MM.1S (cell line): ENCODE results near the gene PHACTR1.

ENCODE experiments used
- DNase-seq: peaks from one replicate; pipeline ENCODE4 v3.0.0-alpha.2; 2015
- H2AFZ ChIP-seq: fragments of 300-600 bp; sonication (generic); 2 replicates; pipeline ENCODE4 v1.6.0; 2016; ENCODE audit warnings: antibody characterized with exemption, low read length
- H3F3A ChIP-seq: fragments of 300-600 bp; sonication (generic); 2 replicates; pipeline ENCODE4 v1.6.1; 2016; ENCODE audit warnings: mild to moderate bottlenecking, antibody characterized with exemption, low read length, moderate library complexity, mixed read lengths; ENCODE audit not compliant: insufficient read depth
- H3K27ac ChIP-seq: fragments of 300-600 bp; sonication (generic); 2 replicates; pipeline ENCODE4 v1.5.1; 2016; ENCODE audit warnings: mild to moderate bottlenecking, low read length
- H3K27me3 ChIP-seq: fragments of 300-600 bp; sonication (generic); replicated peaks from 2 replicates; pipeline ENCODE4 v1.6.0; 2016; ENCODE audit warnings: low read length; ENCODE audit not compliant: insufficient read depth
- H3K36me3 ChIP-seq: fragments of 300-600 bp; sonication (generic); replicated peaks from 2 replicates; pipeline ENCODE4 v1.6.1; 2016; ENCODE audit warnings: mild to moderate bottlenecking, low read length, mixed read lengths; ENCODE audit not compliant: insufficient read depth
- H3K4me1 ChIP-seq: fragments of 300-600 bp; sonication (generic); 2 replicates; pipeline ENCODE4 v1.6.1; 2016; ENCODE audit warnings: low read length, mixed read lengths
- H3K4me2 ChIP-seq: fragments of 300-600 bp; sonication (generic); 2 replicates; pipeline ENCODE4 v1.6.0; 2016; ENCODE audit warnings: low read depth, low read length
- H3K4me3 ChIP-seq: fragments of 300-600 bp; sonication (generic); 2 replicates; pipeline ENCODE4 v1.5.1; 2016; ENCODE audit warnings: low read length, mixed read lengths
- H3K79me2 ChIP-seq: fragments of 300-600 bp; sonication (generic); 2 replicates; pipeline ENCODE4 v1.6.1; 2016; ENCODE audit warnings: mixed run types, low read length, mixed read lengths
- H3K9ac ChIP-seq: fragments of 300-600 bp; sonication (generic); 2 replicates; pipeline ENCODE4 v1.6.1; 2016; ENCODE audit warnings: low read length, mixed read lengths
- H3K9me2 ChIP-seq: fragments of 300-600 bp; sonication (generic); replicated peaks from 2 replicates; pipeline ENCODE4 v1.6.1; 2016; ENCODE audit warnings: mild to moderate bottlenecking, low read length, mixed read lengths; ENCODE audit not compliant: insufficient read depth
- H3K9me3 ChIP-seq: fragments of 300-600 bp; sonication (generic); replicated peaks from 2 replicates; pipeline ENCODE4 v1.6.1; 2016; ENCODE audit warnings: mild to moderate bottlenecking, low read length, mixed read lengths; ENCODE audit not compliant: insufficient read depth
- H4K20me1 ChIP-seq: fragments of 300-600 bp; sonication (generic); 2 replicates; pipeline ENCODE4 v1.6.1; 2016; ENCODE audit warnings: mild to moderate bottlenecking, low read length, moderate library complexity, mixed read lengths; ENCODE audit not compliant: insufficient read depth
- CTCF ChIP-seq: fragments of 300-600 bp; sonication (generic); IDR thresholded peaks from 2 replicates; pipeline ENCODE4 v1.5.1; 2016; ENCODE audit warnings: antibody characterized with exemption, low read length, mixed read lengths
- EZH2 ChIP-seq: fragments of 300-600 bp; sonication (generic); optimal IDR thresholded peaks from 2 replicates; pipeline ENCODE3; 2017; ENCODE audit warnings: low read depth, mild to moderate bottlenecking, antibody characterized with exemption, low read length, mixed read lengths
- EZH2phosphoT487 ChIP-seq: fragments of 300-600 bp; sonication (generic); IDR thresholded peaks from 2 replicates; pipeline ENCODE4 v1.6.1; 2018; ENCODE audit warnings: antibody characterized with exemption, low read length

The PHACTR1 gene

DNA sequence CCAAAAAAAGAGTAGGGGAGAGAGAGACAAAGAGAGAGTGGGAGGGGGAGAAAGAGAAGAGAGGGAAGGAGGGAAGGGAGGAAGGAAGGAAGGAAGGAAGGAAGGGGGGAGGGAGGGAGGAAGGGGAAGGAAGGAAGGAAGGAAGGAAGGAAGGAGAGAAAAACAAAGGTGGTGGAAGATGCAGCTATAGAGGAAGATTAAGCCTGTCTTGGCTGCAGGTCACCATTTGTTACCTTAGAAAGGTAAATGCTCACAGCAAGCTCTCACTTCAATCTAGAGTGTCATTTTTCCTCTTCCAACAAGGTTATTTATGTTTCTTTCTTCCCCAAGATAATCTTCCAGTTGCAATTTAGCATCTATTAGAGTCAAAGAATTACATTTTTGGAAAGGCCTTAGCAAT lies 284.0 kb downstream of the PHACTR1 start:
- no peak overlapping the region for H3K4me3 ChIP-seq
- H3K9me3 ChIP-seq, result no peaks in the 10 kb centered on the region
- no peaks in the 10 kb centered on the region for H4K20me1 ChIP-seq
- H3K9me2 ChIP-seq, result no peaks in the 10 kb centered on the region
- no peaks in the 10 kb centered on the region for H3K36me3 ChIP-seq
- no peak overlapping the region for H3K9ac ChIP-seq
- H3K27ac ChIP-seq, result no peak overlapping the region
- no peaks in the 10 kb centered on the region for H3K4me1 ChIP-seq
- no peaks in the 10 kb centered on the region for H3F3A ChIP-seq
- no peak overlapping the region for H3K4me2 ChIP-seq
- H3K27me3 ChIP-seq, result no peaks in the 10 kb centered on the region
- no peaks in the 10 kb centered on the region for H3K79me2 ChIP-seq
- no peak for TF ChIP-seq EZH2phosphoT487
- no peak for TF ChIP-seq EZH2
- no peak for TF ChIP-seq CTCF
- no peak overlapping the region for H2AFZ ChIP-seq
- no peak for DNase-seq

DNA sequence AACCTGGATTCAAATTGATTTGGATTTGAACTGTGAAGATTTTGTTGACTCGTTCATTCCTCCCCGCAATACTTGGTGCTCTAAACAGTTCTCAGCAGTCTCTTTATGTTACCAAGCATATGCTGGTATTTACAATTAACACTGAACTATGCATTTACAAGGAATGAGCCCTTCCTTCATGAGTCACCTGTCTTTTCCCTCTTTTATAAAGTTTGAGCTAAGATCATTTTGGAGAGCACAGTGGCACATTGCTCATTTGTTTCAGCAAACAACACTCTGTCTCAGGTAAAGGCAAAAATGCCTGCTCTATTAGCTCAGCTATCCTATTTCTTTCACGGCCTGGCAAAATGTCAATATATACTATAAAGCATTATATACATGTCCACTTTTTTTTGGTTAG lies 285.4 kb downstream of the PHACTR1 start:
- H3F3A ChIP-seq, result no peaks in the 10 kb centered on the region
- no peaks in the 10 kb centered on the region for H3K4me1 ChIP-seq
- H3K9ac ChIP-seq, result no peak overlapping the region
- no peak overlapping the region for H3K27ac ChIP-seq
- no peak overlapping the region for H3K4me3 ChIP-seq
- no peaks in the 10 kb centered on the region for H3K79me2 ChIP-seq
- no peaks in the 10 kb centered on the region for H3K9me2 ChIP-seq
- no peaks in the 10 kb centered on the region for H3K9me3 ChIP-seq
- H3K27me3 ChIP-seq, result no peaks in the 10 kb centered on the region
- no peaks in the 10 kb centered on the region for H3K36me3 ChIP-seq
- H4K20me1 ChIP-seq, result no peaks in the 10 kb centered on the region
- no peak overlapping the region for H3K4me2 ChIP-seq
- H2AFZ ChIP-seq, result no peak overlapping the region
- no peak for DNase-seq
- TF ChIP-seq CTCF (no peak), EZH2phosphoT487 (no peak), EZH2 (no peak)

- Histone ChIP-seq H3K9me2 (no peaks in the 10 kb centered on the region), H2AFZ (no peak overlapping the region), H3K36me3 (no peaks in the 10 kb centered on the region), H4K20me1 (no peaks in the 10 kb centered on the region), H3K9ac (no peak overlapping the region), H3K9me3 (no peaks in the 10 kb centered on the region), H3F3A (no peaks in the 10 kb centered on the region), H3K4me2 (no peak overlapping the region), H3K79me2 (no peaks in the 10 kb centered on the region), H3K4me1 (no peaks in the 10 kb centered on the region), H3K27me3 (no peaks in the 10 kb centered on the region), H3K27ac (no peak overlapping the region), H3K4me3 (no peak overlapping the region)
- TF ChIP-seq EZH2 (no peak), CTCF (no peak), EZH2phosphoT487 (no peak)
- no peak for DNase-seq
Measured at GRCh38 chr6:13004601-13005000, 288.0 kb downstream of the PHACTR1 start.

GRCh38 chr6:13005994-13006393 lies 289.4 kb downstream of the PHACTR1 start:
- H3K79me2 ChIP-seq, result no peaks in the 10 kb centered on the region
- H3K27me3 ChIP-seq, result no peaks in the 10 kb centered on the region
- TF ChIP-seq CTCF (no peak), EZH2 (no peak)
- DNase-seq, result no peak
- no peak overlapping the region for H2AFZ ChIP-seq
- no peak overlapping the region for H3K4me2 ChIP-seq
- no peaks in the 10 kb centered on the region for H3K4me1 ChIP-seq
- no peak overlapping the region for H3K9ac ChIP-seq
- no peaks in the 10 kb centered on the region for H3K36me3 ChIP-seq
- H3K9me3 ChIP-seq, result no peaks in the 10 kb centered on the region
- no peak overlapping the region for H3K27ac ChIP-seq
- H3K9me2 ChIP-seq, result no peaks in the 10 kb centered on the region
- no peak overlapping the region for H3K4me3 ChIP-seq
- no peaks in the 10 kb centered on the region for H3F3A ChIP-seq
- H4K20me1 ChIP-seq, result no peaks in the 10 kb centered on the region
